Measurements from ENCODE around the gene MEG3.

Gene MEG3

GRCh38 chr14:100825713-100826331 is at the start of gene MEG3:
Gene MEG3, plus strand, starts transcription at chr14:100826118.
- no peak for DNase-seq

- DNase-seq = no peak
Measured at GRCh38 chr14:100776681-100777365, 49.1 kb upstream of the MEG3 start.

DNA sequence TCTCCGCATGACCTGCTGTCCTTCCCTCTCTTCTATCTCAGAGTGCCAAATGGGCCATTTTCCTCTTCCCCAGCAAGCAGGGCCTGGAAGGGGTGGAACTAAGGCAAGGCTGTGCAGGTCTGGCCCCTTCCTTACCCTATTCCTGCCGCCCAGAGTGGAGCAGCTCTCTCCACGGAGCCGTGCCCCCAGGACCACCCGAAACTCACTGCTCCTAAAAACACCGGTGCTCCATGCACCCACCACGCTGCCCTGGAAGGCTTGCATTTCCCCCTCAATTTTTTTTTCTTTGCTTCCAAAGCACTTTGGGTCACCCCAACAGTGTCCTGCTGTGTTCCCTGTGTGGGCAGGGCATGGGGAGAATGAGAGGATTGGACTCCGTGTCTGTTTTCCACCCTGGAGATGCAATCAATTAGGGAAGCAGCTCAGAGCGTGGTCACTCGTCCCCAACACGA is 48.5 kb upstream of the MEG3 start:
- no peak for DNase-seq

- no peak for DNase-seq
Measured at GRCh38 chr14:100777818-100778525, 47.9 kb upstream of the MEG3 start.

DNA sequence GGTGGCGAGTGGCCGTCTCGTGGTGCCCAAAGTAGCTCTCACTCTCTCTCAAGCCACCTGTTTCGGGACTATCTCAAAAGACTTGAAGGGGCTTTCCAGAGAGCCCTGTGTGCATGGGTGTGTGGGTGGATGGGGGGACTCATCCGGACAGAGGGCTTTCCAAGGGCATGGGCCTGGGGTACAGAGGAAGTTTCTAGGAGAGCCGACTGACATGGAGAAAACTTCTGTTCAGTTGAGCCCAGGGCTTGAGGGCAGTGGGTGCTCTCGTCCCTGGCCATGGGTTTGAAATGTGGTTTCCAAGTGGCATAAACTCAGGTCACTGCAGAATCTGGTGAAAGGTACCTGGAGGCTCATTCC is 47.4 kb upstream of the MEG3 start:
- DNase-seq = no peak

DNA sequence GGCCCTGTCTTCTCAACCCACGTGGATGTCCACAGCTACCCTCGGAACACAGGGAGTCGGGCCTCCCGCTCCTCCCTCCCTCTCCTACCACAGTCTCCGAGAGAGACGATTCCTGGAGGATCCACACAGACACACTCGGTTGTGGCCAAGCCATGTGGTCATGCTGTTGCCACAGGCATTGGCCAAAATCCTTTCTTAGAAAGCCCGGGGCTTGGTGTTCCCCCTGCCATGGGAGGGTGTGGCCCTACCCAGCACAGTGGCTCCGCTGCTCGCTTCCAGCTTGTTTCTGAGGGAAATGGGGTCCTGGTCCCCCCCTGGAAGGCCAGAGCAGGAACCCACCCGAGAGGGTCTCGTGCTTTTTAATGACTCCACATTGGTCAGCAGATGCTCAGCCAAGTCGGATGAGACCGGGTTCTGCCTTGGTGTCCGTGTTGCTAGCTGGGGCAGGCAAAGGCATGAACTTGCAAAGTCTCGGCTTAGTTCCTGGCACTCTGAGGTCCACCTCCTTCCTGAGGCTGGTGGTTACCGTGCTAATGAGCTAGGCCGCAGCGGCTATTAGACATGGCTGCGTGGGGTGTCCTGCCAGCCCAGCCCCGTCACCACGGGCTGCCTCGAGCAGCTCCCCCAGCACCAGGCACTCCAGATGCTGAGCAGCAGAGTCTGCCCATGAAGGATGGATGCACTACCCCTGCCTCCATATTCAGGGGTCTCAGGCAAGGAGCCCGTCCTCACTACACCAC is 46.8 kb upstream of the MEG3 start:
- DNase-seq = no peak

GRCh38 chr14:100779691-100780080 is 46.2 kb upstream of the MEG3 start:
- DNase-seq = no peak

DNA sequence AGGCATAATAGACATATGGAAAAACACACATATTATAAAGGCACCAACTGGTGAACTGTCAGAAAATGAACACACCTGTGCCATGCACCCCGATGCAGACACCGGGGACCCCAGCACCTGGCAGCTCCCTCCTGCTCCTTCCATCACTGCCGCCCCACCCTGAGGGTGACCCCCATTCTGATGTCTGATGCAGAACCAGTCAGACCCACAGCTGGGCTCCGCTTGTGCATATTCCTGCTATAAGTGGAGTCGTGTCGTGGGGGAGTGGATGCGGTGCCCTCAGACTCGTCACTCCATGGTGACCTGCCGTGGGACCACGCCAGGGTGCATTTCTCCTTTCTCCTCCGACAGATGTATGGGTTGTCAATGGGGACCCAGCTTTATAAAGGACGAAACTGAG is 45.7 kb upstream of the MEG3 start:
- DNase-seq = no peak

DNA sequence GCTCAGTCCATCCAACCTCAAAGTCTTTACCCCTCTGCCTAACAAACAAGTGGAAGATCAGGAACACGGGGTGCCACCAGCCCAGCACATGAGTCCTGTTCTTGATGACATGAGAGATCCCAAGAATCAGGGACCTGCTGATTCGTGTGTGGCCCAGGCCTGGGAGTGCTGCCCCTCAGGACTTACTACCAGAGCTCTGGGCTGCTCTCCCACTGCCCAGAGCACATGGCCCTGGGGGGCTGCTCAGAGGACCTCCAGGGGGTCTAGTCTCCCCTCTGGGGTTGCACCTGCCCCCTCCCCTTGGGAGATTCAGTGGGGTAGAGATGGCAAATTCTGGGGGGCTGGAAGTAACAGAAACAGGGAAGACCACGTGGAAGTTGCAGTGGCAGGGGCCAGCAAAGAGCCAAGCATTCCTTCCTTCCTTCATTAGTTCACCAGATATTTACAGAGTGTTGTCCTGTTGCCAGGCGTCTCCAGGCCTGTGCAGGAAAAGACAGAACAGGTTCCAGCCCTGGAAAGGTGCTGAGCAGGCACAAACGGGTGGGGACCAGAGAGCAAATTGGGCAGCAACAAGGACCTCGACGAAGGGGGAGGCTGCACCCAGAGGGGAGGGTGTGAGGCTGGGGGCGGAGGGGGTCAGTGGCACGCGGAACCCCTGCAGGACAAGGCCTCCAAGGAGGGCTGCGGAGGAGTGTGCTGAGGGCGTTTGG is 45.1 kb upstream of the MEG3 start:
- DNase-seq = no peak

GRCh38 chr14:100781952-100782351 is 44.0 kb upstream of the MEG3 start:
- no peak for DNase-seq

GRCh38 chr14:100782516-100783320 is 43.2 kb upstream of the MEG3 start:
- DNase-seq = no peak

GRCh38 chr14:100783630-100784370 is 42.1 kb upstream of the MEG3 start:
- DNase-seq = no peak

GRCh38 chr14:100784523-100785337 is 41.2 kb upstream of the MEG3 start:
- DNase-seq = no peak

DNA sequence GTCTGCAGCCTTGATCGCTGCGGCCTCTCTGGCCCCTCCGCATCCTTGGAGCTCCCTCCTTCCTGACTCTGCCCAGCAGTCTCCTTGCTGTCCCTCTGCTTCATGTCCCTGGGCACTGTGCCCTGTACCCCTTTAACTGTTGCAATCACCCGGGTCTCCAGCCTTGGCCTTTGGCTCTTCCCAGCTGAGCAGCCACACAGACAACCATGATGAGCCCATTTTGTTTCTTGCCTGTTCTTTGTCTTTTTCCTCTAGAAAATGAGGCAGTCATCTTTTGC is 40.6 kb upstream of the MEG3 start:
- no peak for DNase-seq

- DNase-seq = no peak
Measured at GRCh38 chr14:100785626-100786025, 40.3 kb upstream of the MEG3 start.

DNA sequence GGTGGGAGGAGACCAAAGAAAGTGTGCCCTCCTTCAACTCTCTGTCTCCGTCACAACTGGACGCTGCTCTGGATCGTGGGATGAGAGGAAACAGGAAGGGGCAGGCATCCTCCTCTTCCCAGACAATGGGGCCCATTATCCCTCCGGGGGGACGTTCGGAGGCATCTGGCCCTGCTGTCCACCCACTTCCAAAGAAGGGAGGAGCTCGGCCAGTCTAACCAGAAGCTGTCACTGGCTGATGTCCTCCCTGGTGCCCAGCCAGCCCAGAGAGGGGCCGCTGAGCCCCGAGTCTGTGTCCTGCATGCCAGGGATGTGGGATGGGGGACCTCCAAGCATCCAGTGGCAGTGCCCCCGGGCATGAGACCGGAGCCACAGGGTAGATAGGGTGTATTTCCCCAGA is 39.8 kb upstream of the MEG3 start:
- DNase-seq = no peak

GRCh38 chr14:100786576-100787219 is 39.2 kb upstream of the MEG3 start:
- DNase-seq = no peak

DNA sequence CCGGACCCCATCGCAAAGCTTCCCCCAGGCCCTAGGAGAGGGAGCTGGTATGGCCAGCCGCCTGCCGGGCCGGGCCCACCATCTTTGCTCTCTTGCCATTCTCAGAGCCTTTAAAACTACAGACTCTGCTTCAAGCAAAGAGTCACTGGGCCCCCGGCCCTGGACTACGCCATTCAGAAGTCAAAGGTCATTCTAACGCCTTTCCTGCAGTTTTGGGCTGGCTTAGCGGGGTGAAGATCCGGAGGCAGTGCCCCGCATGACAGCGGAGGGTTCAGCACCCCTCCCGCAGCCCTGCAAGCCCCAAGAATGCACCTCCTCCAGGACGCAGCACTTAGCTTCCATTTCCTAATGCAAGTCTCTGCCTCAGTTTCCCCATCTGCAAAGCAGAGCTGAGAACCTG is 38.3 kb upstream of the MEG3 start:
- DNase-seq = no peak

DNA sequence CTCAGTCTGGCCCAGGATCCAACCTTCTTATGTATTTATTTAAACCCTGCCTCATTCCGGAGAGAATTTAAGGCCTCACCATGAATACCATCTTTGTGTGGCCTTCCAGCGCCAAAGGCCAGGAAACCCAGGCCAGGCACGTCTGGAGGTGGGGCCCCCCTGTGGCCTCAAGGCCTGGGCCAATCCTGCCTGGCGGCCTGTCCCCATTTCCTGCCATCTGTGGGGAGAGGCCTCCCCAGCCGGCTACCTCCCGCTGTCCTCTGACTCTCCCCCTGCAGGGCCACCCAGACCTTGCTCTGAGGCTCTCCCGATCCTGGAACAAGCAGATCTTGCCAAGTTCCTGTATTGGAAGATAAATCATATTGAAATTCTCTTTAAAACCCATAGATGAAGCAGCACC is 37.4 kb upstream of the MEG3 start:
- no peak for DNase-seq

GRCh38 chr14:100788942-100789341 is 37.0 kb upstream of the MEG3 start:
- DNase-seq = no peak
